Activated T-cell treated with anti-CD3 and anti-CD28 coated beads, Interleukin-2, amount 50 U/mL, for 4 hours (primary cell): Measurements from ENCODE around the gene NPHP4. TPM values are rescaled to one million over a fixed set of nuclear protein-coding genes. Genes with fewer than 3 reads are reported as not detected.

Experiments
- ATAC-seq, 2 donors: fragments of 200-7000 bp; cut with Tn5 transposase; one replicate each; pipeline ENCODE4 v1.10.0; 2021
- DNase-seq: peaks from one replicate; pipeline ENCODE4 v3.0.0-alpha.2; 2020
- H3K27me3 Mint-ChIP-seq: one replicate; pipeline ENCODE4 v1.8.0; 2021; ENCODE audit warnings: low read depth, mixed read lengths
- H3K36me3 Mint-ChIP-seq: one replicate; pipeline ENCODE4 v1.8.0; 2022; ENCODE audit warnings: mixed read lengths; ENCODE audit not compliant: insufficient read depth
- H3K4me1 Mint-ChIP-seq: one replicate; pipeline ENCODE4 v1.8.0; 2021; ENCODE audit warnings: low read depth, mixed read lengths
- H3K4me3 Mint-ChIP-seq: one replicate; pipeline ENCODE4 v1.8.0; 2021; ENCODE audit warnings: mild to moderate bottlenecking, moderate library complexity, mixed read lengths
- H3K9me3 Mint-ChIP-seq: one replicate; pipeline ENCODE4 v1.8.0; 2021; ENCODE audit warnings: mixed read lengths
- total RNA-seq, 3 donors: library from RNA; stranded (reverse); gene quantifications; one replicate each; pipeline ENCODE4 v1.2.1, GENCODE V29; 2021

The NPHP4 gene
- total RNA-seq, 3 donors from 2014 or later, result 7.0 to 9.3 (median 7.1) TPM

GRCh38 chr1:6012529-6013318, 20.5 kb upstream of the NPHP4 start:
- Mint-ChIP-seq H3K36me3 (peaks cover 6% of the 10 kb centered on the region), H3K4me3 (no peak overlapping the region), H3K9me3 (no peaks in the 10 kb centered on the region), H3K4me1 (peaks cover 6% of the 10 kb centered on the region), H3K27me3 (no peaks in the 10 kb centered on the region)
- no peak for DNase-seq
- no peak for ATAC-seq

DNA sequence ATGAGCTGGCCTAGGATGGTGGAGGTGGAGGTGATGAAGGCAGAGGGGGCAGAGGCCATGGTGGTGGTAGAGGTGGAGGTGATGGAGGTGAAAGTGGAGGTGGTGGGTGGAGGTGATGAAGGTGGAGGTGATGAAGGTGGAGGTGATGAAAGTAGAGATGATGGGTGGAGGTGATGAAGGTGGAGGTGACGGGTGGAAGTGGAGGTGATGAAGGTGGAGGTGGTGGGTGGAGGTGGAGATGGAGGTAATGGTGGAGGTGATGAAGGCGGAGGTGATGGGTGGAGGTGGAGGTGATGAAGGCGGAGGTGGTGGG, 19.7 kb upstream of the NPHP4 start:
- ATAC-seq (no peak), DNase-seq (no peak)
- peaks cover 6% of the 10 kb centered on the region for H3K36me3 Mint-ChIP-seq
- H3K9me3 Mint-ChIP-seq, result no peaks in the 10 kb centered on the region
- H3K4me1 Mint-ChIP-seq, result peaks cover 8% of the 10 kb centered on the region
- no peak overlapping the region for H3K4me3 Mint-ChIP-seq
- no peaks in the 10 kb centered on the region for H3K27me3 Mint-ChIP-seq

- no peak overlapping the region for H3K4me3 Mint-ChIP-seq
- no peak for DNase-seq
- ATAC-seq, result no peak
- H3K4me1 Mint-ChIP-seq, result peaks cover 11% of the 10 kb centered on the region
- no peaks in the 10 kb centered on the region for H3K9me3 Mint-ChIP-seq
- no peaks in the 10 kb centered on the region for H3K27me3 Mint-ChIP-seq
- peaks cover 6% of the 10 kb centered on the region for H3K36me3 Mint-ChIP-seq
Measured at GRCh38 chr1:6011161-6011945, 19.1 kb upstream of the NPHP4 start.

GRCh38 chr1:6010554-6010953, 18.3 kb upstream of the NPHP4 start:
- Mint-ChIP-seq H3K4me1 (peaks cover 11% of the 10 kb centered on the region), H3K36me3 (peaks cover 6% of the 10 kb centered on the region), H3K4me3 (no peak overlapping the region), H3K27me3 (no peaks in the 10 kb centered on the region), H3K9me3 (no peaks in the 10 kb centered on the region)
- DNase-seq (no peak), ATAC-seq (no peak)

DNA sequence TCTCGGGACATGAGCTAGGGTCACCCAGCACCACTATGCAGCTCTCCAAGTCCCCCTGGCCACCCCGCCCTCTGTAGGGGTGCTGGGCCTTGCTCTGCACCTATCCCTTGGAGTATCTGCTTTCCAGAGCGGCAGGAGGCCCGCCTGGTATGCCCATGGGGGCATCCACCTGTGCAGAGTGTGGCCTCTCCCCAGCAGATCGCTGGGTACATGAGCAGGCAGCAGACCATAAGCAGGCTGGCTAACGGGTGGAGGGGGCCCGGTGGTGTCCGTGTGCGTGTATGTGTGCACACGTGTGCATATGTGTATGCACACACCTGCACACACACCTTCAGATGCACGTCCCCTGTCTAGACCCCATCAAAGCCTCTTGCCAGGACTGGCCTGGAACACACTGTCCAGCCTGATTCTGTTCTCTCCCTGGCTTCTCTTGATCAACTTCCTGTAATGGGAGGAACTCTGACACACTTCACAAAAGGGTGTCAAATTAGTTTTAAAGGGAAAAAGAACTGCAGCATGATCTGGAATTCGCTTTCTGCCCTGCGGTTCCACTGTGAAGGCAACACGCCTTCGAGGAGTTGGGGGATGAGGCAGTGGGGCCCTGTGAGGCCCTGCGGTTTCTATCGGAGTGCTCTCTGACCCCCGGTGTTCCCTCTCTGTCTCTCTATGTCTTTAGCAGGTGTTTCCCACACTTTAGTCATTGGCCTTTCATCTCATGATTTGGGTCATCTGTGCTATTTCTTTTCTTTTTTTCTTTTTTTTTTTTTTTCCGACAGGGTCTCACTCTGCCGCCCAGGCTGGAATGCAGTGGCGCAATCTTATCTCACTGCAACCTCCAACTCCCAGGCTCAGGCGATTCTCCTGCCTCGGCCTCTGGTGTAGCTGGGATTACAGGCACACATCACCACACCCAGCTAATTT, 17.2 kb upstream of the NPHP4 start:
- no peak for ATAC-seq
- H3K27me3 Mint-ChIP-seq, result no peaks in the 10 kb centered on the region
- H3K36me3 Mint-ChIP-seq, result peaks cover 4% of the 10 kb centered on the region
- peaks cover 13% of the 10 kb centered on the region for H3K4me1 Mint-ChIP-seq
- no peaks in the 10 kb centered on the region for H3K9me3 Mint-ChIP-seq
- no peak for DNase-seq
- H3K4me3 Mint-ChIP-seq, result no peak overlapping the region

- no peak for DNase-seq
- no peaks in the 10 kb centered on the region for H3K9me3 Mint-ChIP-seq
- peaks cover 14% of the 10 kb centered on the region for H3K4me1 Mint-ChIP-seq
- H3K4me3 Mint-ChIP-seq, result no peak overlapping the region
- H3K36me3 Mint-ChIP-seq, result no peaks in the 10 kb centered on the region
- H3K27me3 Mint-ChIP-seq, result no peaks in the 10 kb centered on the region
- no peak for ATAC-seq
Measured at GRCh38 chr1:6008696-6009095, 16.5 kb upstream of the NPHP4 start.

DNA sequence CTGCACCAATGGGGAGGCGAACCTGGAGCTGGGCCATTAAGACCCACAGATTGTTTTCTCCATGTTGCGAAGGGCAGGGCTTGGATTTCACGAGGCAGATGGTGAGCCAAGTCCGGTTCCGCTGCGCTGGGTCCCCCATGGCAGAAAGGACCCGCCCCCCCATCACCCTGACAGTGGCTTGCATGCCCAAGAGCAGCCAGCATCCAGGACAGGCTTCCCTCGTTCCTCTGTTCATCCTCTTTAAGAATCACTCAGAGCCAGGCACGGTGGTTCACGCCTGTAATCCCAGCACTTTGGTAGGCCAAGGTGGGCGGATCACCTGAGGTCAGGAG, 15.8 kb upstream of the NPHP4 start:
- DNase-seq, result no peak
- H3K27me3 Mint-ChIP-seq, result no peaks in the 10 kb centered on the region
- H3K4me3 Mint-ChIP-seq, result no peak overlapping the region
- no peak for ATAC-seq
- no peaks in the 10 kb centered on the region for H3K36me3 Mint-ChIP-seq
- H3K4me1 Mint-ChIP-seq, result peaks cover 19% of the 10 kb centered on the region
- no peaks in the 10 kb centered on the region for H3K9me3 Mint-ChIP-seq

GRCh38 chr1:6007318-6008083, 15.3 kb upstream of the NPHP4 start:
- no peaks in the 10 kb centered on the region for H3K27me3 Mint-ChIP-seq
- H3K9me3 Mint-ChIP-seq, result no peaks in the 10 kb centered on the region
- peak in 1 of 2 donors; percentile 85 for ATAC-seq
- peaks cover 19% of the 10 kb centered on the region for H3K4me1 Mint-ChIP-seq
- peak; percentile 35 for DNase-seq
- H3K4me3 Mint-ChIP-seq, result no peak overlapping the region
- no peaks in the 10 kb centered on the region for H3K36me3 Mint-ChIP-seq

- Mint-ChIP-seq H3K4me1 (peaks cover 19% of the 10 kb centered on the region), H3K9me3 (no peaks in the 10 kb centered on the region), H3K27me3 (no peaks in the 10 kb centered on the region), H3K36me3 (no peaks in the 10 kb centered on the region), H3K4me3 (no peak overlapping the region)
- DNase-seq (no peak), ATAC-seq (no peak)
Measured at GRCh38 chr1:6006882-6007281, 14.7 kb upstream of the NPHP4 start.

DNA sequence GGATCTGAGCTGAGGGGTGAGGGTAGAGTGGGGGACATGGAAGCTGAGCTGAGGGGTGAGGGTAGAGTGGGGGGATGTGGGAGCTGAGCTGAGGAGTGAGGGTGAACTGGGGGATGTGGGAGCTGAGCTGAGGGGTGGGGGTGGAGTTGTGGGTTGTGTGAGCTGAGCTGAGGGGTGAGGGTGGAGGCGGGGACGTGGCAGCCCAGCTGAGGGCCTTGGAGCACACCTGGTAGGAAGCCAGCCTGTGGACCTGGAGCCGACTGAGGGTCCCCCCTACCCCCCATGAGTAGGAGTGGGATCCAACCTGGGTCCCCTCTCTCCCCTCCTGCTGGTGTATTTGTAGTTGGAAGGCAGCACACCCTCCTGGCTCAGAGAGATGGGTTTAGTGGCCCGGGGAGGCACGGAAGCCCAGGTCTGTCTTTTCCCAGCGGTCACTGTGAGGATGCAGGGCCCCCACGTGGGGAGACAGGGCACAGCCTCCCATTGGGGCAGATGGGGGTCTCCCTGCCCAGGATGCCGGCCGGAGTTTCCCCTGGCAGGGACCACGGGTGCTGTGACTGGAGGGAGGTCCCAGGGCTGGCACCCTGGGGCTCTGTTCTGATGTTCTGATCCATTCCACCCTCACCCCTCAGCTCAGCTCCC, 13.2 kb upstream of the NPHP4 start:
- H3K9me3 Mint-ChIP-seq, result no peaks in the 10 kb centered on the region
- H3K4me3 Mint-ChIP-seq, result no peak overlapping the region
- DNase-seq, result no peak

DNA sequence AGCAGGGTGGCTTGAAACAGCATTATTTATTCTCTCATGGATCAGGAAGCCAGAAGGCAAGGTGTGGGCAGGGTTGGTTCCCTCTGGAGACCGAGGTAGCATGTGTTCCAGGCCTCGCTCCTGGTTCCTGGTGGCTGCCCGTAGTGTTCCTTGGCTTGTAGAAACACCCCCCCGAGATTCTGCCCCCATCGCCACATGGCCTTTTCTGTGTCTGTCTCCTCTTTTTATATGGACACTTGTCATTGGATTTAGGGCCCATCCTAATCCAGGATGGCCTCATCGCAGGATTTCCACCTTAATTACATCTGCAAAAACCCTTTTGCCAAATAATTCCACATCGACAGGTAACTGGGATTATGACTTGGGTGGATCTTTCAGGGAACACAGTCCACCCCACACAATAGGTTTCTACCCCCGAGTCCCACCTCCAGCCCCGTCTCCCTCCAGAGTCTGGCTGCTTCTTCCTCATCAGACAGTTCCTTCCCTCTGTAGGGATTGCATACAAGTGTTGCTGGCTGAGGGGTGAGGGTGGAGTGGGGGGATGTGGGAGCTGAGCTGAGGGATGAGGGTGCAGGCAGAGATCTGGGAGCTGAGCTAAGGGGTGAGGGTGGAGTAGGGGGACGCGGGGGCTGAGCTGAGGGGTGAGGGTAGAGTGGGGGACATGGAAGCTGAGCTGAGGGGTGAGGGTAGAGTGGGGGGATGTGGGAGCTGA, 12.3 kb upstream of the NPHP4 start:
- ATAC-seq, result no peak
- no peaks in the 10 kb centered on the region for H3K36me3 Mint-ChIP-seq

More for the DNA sequence above, 13.2 kb upstream of the NPHP4 start:
- Mint-ChIP-seq H3K4me1 (peaks cover 13% of the 10 kb centered on the region), H3K27me3 (no peaks in the 10 kb centered on the region), H3K36me3 (no peaks in the 10 kb centered on the region)
- no peak for ATAC-seq

GRCh38 chr1:6003568-6004411, 11.6 kb upstream of the NPHP4 start:
- Mint-ChIP-seq H3K4me3 (no peak overlapping the region), H3K27me3 (no peaks in the 10 kb centered on the region), H3K9me3 (no peaks in the 10 kb centered on the region), H3K4me1 (peaks cover 17% of the 10 kb centered on the region), H3K36me3 (no peaks in the 10 kb centered on the region)
- no peak for ATAC-seq
- DNase-seq, result no peak

More for the DNA sequence above, 12.3 kb upstream of the NPHP4 start:
- DNase-seq, result no peak
- peaks cover 17% of the 10 kb centered on the region for H3K4me1 Mint-ChIP-seq
- H3K9me3 Mint-ChIP-seq, result no peaks in the 10 kb centered on the region
- H3K27me3 Mint-ChIP-seq, result no peaks in the 10 kb centered on the region
- H3K4me3 Mint-ChIP-seq, result no peak overlapping the region
